Pancreas (tissue), 10 donors: ENCODE results near the gene FMNL2. TPM values are rescaled to one million over a fixed set of nuclear protein-coding genes. Genes with fewer than 3 reads are reported as not detected.

ENCODE experiments used
- ATAC-seq, 4 donors: fragments of 200-7000 bp; cut with Tn5 transposase; one replicate each; pipeline versions ENCODE4 v1.8.0 to v1.9.1; 2020; ENCODE audit warnings: mild to moderate bottlenecking in 4 of 4, moderate library complexity in 4 of 4
- DNase-seq, 6 donors: peaks; one replicate each; pipeline ENCODE4 v3.0.0-alpha.2; 2020
- FAIRE-seq: peaks from 2 replicates; lab custom pipeline; 2012; peaks lifted over from hg19 to GRCh38; lab: Jason Lieb, UNC
- H3K27ac ChIP-seq, 4 donors: fragments of 200-600 bp; sonication (generic); 1 replicate in 3 of 4; 2 replicates in 1 of 4; pipeline versions ENCODE4 v1.5.0 to v1.8.0; 2020
- H3K27me3 ChIP-seq, 4 donors: fragments of 200-600 bp; one replicate each; pipeline ENCODE4 v1.8.0; 2021
- H3K36me3 ChIP-seq, 3 donors: fragments of 200-600 bp; sonication (generic) in 1 of 3; one replicate each; pipeline versions ENCODE4 v1.5.0 to v1.8.0; 2020 to 2021
- H3K4me1 ChIP-seq, 3 donors: fragments of 200-600 bp; one replicate each; pipeline ENCODE4 v1.8.0; 2021
- H3K4me3 ChIP-seq, 4 donors: fragments of 200-600 bp; sonication (generic) in 2 of 4; one replicate each; pipeline versions ENCODE4 v1.5.0 to v1.8.0; 2020 to 2021
- H3K9me3 ChIP-seq, 4 donors: fragments of 200-600 bp; one replicate each; pipeline ENCODE4 v1.8.0; 2021
- WGBS, 2 donors: extraction: QIAGEN DNeasy Blood & Tissue Kit; methylation state at CpG; one replicate each; pipeline ENCODE4 v1.1.7; 2013; 5-methylcytosine and 5-hydroxymethylcytosine counted together
- intact Hi-C, 3 donors: fragments of 100-400 bp; cut with DNase I; formaldehyde crosslinking; loops; one replicate each; pipeline versions ENCODE4 v1.11.1 to v1.14.2; 2022
- polyA plus RNA-seq, 2 donors: library from polyadenylated mRNA; stranded (reverse); fragments of 200-250 nt; gene quantifications; one replicate each; pipeline ENCODE4 v1.2.3, GENCODE V29; 2013
- total RNA-seq, 6 donors: library from RNA; stranded (reverse); fragmentation: NEBNext Ultra II Directional in 4 of 6; extraction: Animal tissue kit (Norgen Biotek cat#: 25700) in 4 of 6; gene quantifications; one replicate each; pipeline versions ENCODE4 v1.2.1 to v1.2.4, GENCODE V29; 2021 to 2023
- TF ChIP-seq, protein P1 (sequence below), 4 donors: fragments of 200-600 bp; sonication (generic) in 3 of 4; IDR thresholded peaks; one replicate each; pipeline versions ENCODE4 v1.5.0 to v1.8.0; 2021; ENCODE audit warnings: antibody characterized with exemption in 4 of 4
- donor health status: healthy with polysubstance abuse.
- donor health status: DM: no; HTN: no; CAD: no; lungs with moderate emphysema.
- donor health status: DM: no; HTN: no; CAD: no.
- donor health status: control.
- donor health status: control.
- donor health status: Bipolar disorder and iron deficiency.
- donor health status: DM: yes; HTN: yes; CAD: no.
- donor health status: DM: no; HTN: no; CAD: no.
- donor health status: DM: no; HTN: no; CAD: no.
- donor health status: DM: yes; HTN: yes; CAD: no.

Gene FMNL2
- total and polyA plus RNA-seq, 8 donors = 7.5 to 22.3 (median 11.3) TPM

DNA sequence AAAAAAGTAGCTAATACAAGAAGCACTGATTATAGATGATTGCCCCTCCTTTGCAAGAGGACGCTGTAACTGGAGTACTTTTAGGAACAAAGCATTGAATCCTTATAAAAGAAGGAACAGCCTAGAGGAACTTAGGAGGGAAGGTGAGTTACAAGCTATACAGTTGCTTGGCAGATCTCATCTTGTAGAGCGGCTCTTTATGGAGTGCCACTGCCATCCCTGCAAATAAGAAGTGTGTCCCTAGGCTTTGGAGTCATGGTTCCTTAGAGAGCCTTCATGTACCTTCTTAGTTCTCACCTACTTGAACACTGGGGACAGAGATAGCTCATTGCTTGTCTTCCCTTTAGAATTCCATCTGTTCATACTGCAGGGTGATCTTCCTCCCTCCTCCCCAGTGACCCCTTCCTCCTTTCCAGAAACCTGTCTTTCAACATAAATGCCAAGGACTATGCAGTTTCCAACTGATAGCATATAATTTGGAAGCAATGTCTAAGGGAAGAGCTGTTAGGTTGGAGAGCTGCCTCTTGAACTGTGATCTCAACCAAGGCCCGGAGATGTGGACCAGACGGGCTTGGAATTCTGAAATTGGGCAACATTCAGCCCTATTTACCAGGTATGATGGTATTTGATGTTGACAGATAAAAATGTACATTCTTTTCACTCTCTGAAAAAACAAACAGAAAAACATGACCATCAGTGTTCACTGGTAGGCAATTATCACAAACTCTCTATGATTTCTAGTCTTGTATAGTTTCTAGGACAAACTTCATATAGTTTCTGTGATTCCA is 7.5 kb downstream of the FMNL2 start:
- WGBS, 2 donors = 96 to 97% methylated on average over 4 of the region's 4 CpGs
- TF ChIP-seq, protein P1, sequence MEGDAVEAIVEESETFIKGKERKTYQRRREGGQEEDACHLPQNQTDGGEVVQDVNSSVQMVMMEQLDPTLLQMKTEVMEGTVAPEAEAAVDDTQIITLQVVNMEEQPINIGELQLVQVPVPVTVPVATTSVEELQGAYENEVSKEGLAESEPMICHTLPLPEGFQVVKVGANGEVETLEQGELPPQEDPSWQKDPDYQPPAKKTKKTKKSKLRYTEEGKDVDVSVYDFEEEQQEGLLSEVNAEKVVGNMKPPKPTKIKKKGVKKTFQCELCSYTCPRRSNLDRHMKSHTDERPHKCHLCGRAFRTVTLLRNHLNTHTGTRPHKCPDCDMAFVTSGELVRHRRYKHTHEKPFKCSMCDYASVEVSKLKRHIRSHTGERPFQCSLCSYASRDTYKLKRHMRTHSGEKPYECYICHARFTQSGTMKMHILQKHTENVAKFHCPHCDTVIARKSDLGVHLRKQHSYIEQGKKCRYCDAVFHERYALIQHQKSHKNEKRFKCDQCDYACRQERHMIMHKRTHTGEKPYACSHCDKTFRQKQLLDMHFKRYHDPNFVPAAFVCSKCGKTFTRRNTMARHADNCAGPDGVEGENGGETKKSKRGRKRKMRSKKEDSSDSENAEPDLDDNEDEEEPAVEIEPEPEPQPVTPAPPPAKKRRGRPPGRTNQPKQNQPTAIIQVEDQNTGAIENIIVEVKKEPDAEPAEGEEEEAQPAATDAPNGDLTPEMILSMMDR (IDR thresholded peaks at IDR 0.05) = no peak
- intact Hi-C loops = no loop called here

DNA sequence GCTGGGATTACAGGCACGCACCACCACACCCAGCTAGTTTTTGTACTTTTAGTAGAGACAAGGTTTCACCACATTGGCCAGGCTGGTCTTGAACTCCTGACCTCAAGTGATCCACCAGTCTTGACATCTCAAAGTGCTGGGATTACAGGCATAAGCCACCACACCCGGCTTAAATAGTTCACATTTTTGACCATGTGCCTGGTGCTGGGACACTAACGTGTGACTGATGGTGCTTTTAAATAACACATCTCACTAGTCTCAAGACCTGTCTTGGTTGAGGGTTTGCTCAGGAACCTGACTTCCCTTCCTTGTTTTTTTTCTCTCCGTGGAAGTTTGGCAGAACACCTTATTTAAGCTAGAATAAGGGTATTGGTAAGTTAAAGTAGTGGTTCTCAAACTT is 8.5 kb downstream of the FMNL2 start:
- no peak overlapping the region for H3K27ac ChIP-seq
- FAIRE-seq = no peak
- TF ChIP-seq, protein P1 (IDR thresholded peaks at IDR 0.05) = no peak
- no peak overlapping the region for H3K4me3 ChIP-seq
- H3K9me3 ChIP-seq = no peaks in the 10 kb centered on the region
- H3K27me3 ChIP-seq = no peaks in the 10 kb centered on the region
- H3K36me3 ChIP-seq = no peaks in the 10 kb centered on the region
- DNase-seq = no peak
- H3K4me1 ChIP-seq = peaks cover 0 to 2% (median 0%) of the 10 kb centered on the region in 3 donors
- ATAC-seq = no peak
- 86 to 92% methylated on average over 4 of the region's 4 CpGs for WGBS, 2 donors
- intact Hi-C loops = no loop called here

More for the DNA sequence above, 7.5 kb downstream of the FMNL2 start:
- Histone ChIP-seq H3K27ac (no peak overlapping the region), H3K4me1 (peaks cover 0 to 2% (median 0%) of the 10 kb centered on the region in 3 donors), H3K4me3 (no peak overlapping the region), H3K9me3 (no peaks in the 10 kb centered on the region), H3K36me3 (no peaks in the 10 kb centered on the region), H3K27me3 (no peaks in the 10 kb centered on the region)
- FAIRE-seq = no peak
- no peak for ATAC-seq
- DNase-seq = no peak

DNA sequence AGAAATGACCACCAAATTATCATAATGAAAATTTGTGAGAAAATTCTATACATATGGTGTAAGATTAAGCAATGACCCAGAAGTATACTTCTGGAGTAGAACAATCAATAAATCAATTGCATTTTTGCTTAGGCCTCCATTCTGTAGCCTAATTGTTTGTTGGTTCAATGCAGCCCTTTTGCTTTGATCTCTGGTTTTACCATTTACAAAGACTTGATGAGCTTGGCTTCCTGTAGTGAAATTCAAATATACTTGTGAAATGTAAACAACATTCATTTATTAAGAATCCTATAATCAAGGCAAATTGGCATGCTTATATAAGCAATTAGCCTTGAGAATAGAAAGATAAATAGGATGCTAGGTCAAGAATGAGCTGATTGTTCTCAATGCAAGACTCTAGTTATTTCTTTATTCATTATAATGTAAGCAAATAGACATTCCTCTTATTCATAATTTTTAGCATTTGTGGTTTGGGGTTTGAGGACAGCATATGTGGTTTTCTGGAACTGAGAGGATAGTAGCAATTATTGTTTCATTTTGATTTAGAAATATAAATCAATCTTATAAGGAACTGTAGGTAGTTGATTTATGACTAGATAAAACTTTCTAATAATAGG is 9.7 kb downstream of the FMNL2 start:
- Histone ChIP-seq H3K27me3 (no peaks in the 10 kb centered on the region), H3K9me3 (no peaks in the 10 kb centered on the region), H3K36me3 (no peaks in the 10 kb centered on the region), H3K4me1 (peaks cover 0 to 2% (median 0%) of the 10 kb centered on the region in 3 donors), H3K27ac (no peak overlapping the region), H3K4me3 (no peak overlapping the region)
- ATAC-seq (no peak), DNase-seq (no peak), FAIRE-seq (no peak)
- intact Hi-C loops = no loop called here
- TF ChIP-seq, protein P1 (IDR thresholded peaks at IDR 0.05) = no peak

DNA sequence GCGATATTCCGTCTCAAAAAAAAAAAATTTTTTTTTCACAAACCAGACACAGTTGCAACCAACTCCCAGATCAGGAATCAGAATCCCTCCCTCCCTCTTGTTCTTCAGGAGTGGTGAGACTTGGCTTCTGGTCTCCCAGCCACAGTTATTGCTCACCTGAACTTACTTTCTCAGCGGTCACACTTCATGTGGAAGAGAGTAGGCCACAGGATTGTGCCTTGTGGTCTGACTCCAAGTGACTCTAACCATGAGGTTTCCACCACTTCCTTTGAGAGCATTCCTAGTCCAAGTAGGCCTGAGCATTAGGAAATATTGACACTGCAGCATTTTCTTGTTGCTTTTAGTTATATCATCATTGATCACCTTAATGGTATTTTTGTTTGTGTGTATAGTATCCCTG is 12.1 kb downstream of the FMNL2 start:
- no peak for ATAC-seq
- Histone ChIP-seq H3K9me3 (no peaks in the 10 kb centered on the region), H3K27me3 (no peaks in the 10 kb centered on the region), H3K27ac (no peak overlapping the region), H3K36me3 (no peaks in the 10 kb centered on the region), H3K4me1 (no peaks in the 10 kb centered on the region), H3K4me3 (no peak overlapping the region)
- FAIRE-seq = no peak
- intact Hi-C loops = no loop called here
- WGBS, 2 donors = 95 to 97% methylated on average over 3 of the region's 3 CpGs
- TF ChIP-seq, protein P1 (IDR thresholded peaks at IDR 0.05) = no peak
- no peak for DNase-seq

DNA sequence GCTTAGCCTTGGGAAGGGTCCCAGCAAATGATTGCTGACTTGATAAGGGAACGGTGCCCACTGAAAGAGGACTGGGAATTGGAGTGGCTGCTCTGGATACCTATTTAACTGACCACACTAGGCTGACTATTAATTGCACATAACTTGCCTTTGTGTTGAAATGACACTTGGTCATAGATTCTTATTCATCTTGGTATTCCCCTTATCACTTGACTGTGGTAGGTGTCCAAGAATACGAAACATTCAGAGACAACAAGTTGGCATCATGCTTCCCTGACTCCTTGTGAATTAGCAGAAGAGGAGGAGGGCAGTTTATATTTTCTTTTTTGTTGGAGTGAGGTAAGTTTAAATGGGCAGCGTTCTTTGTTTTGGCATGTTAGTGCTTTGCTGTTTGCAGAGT is 13.4 kb downstream of the FMNL2 start:
- H3K36me3 ChIP-seq = no peaks in the 10 kb centered on the region
- ATAC-seq = peak in 1 of 4 donors; percentile 27

More for the DNA sequence above, 13.4 kb downstream of the FMNL2 start:
- WGBS, 2 donors = 64 to 70% methylated on average over 3 of the region's 3 CpGs
- Histone ChIP-seq H3K4me3 (no peak overlapping the region), H3K9me3 (no peaks in the 10 kb centered on the region), H3K27me3 (no peaks in the 10 kb centered on the region), H3K4me1 (no peaks in the 10 kb centered on the region), H3K27ac (no peak overlapping the region)
- TF ChIP-seq, protein P1 (IDR thresholded peaks at IDR 0.05) = no peak
- DNase-seq (no peak), FAIRE-seq (no peak)
- intact Hi-C loops = no loop called here
